HG02798 (cell line): ENCODE results near the gene ESPNL.

Source experiments
- ATAC-seq: cut with Tn5 transposase; IDR thresholded peaks from one replicate; pipeline ENCODE4 v1.9.1; 2021; ENCODE audit warnings: mild to moderate bottlenecking; ENCODE audit not compliant: unreplicated experiment, poor library complexity

The ESPNL gene

DNA sequence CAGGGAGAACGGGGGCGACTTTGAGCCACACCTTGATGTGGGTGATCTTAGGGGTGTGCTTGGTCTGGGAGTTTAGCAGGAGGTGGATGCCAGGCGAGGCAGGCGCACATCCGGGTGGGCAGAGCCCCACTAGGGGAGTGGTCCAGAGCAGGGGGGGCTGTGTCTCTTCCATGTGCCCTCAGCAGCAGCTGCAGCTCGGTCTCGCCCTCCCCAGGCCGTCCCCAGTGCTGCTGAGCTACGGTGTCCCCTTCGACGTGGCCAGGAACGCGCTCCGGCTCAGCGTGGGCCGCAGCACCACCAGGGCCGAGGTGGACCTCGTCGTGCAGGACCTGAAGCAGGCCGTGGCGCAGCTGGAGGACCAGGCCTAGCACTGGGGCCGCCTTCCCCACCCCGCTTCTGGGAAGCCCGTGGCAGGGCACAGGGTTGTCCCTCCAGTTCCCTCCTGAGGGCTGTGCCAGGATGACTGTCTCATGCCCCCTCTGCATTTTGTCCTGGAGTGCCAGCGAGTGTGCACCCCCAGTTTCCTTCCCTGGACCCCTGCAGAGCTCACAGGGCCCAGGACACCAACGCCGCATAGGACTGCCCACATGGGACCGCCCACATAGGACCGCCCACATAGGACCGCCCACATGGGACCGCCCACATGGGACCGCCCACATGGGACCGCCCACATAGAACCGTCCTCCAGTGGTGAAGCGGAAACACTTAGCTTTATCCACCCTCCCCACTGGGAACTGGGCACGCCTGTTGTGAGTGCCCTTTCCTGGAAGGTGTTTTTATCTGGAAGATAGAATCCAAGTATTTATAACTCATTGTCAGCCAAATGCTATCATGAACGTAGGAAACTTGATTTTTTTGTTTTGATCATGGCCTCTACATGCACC is 1.9 kb upstream of the ESPNL start:
- ATAC-seq = peak; percentile 73

DNA sequence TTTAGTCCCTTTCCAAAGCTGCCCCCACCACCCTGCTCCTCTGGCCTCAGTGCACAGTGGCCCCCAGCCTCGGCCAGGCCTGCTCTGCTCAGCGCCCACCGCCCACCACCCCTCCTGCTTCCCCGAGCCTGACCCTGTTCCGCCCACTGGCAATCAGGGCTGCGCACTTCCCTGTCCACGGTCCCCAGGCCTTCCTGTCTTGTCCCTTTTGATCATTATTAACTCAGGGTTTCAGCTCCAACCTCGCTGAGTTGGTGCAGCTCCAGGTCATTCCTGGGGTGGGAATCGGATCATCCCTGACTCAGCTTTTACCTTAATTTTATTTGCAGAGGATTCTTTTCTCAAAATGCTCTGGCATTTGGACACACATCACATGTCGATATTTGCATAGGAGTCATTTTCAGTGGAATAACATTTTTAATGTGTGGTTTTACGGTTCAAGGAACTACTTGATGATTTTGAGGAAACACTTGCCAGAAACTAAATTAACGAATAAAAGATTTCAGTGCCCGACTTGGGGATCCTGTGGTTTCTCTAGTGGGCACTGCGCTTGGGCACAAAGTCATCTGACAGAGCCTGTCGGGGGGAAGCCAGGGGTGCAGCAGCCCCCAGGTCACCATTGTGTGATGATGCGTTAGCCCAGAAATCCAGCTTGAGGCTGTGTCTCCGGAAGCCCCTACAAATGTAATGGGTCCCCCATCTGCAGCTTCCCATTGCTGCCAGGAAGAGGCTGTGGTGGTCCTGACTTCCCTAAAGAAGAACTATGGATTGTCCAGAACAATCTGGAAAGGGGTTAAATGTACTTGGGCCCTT is 1.0 kb upstream of the ESPNL start:
- ATAC-seq = no peak

GRCh38 chr2:238099714-238100048 is 459 bp upstream of the ESPNL start:
- no peak for ATAC-seq

DNA sequence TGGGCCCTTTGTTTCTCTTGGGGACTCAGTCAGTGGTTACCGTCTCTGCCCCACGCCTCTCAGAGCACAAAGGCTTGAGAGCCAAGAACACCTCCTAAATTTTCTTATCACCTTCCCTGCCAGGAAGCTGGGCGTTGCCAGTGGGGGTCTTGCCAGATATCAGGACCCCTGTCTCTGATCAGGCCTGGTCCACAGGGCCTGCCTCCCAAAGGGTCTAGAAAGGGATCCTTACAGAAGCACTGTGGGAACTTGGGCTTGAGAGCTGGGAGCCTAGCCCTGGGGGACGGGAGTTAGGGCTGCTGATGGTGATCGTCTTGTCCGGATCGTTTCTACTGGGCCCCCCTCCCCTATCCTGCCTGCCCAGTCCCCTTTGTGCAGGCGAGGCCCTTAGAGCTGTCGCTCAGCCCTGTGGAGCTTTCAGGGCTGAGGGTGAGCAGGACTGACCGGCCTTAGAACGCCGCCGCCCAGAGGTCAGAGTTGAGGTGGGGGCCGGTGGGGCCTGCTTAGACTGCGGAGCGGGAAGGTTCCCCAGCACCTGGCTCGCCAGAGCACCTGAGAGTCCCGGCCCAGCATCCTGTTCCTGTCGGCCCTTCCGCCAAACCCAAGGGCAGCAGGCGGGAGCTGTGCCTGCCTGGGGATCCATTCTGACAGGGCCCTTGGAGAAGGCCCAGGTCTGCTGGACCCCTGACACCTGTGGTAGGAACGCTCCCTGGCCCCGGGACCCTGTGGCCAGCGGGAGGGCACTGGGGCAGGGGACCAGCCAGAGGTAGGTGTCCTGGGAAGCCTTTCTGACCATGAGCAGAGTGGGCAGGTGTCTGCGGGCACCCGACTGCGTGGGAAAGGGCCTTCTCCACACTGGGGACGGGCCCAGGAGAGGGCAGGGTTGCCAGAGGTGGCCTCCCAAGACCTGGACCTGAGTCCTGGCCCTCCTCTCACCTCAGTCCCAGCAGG is 956 bp downstream of the ESPNL start:
- no peak for ATAC-seq

DNA sequence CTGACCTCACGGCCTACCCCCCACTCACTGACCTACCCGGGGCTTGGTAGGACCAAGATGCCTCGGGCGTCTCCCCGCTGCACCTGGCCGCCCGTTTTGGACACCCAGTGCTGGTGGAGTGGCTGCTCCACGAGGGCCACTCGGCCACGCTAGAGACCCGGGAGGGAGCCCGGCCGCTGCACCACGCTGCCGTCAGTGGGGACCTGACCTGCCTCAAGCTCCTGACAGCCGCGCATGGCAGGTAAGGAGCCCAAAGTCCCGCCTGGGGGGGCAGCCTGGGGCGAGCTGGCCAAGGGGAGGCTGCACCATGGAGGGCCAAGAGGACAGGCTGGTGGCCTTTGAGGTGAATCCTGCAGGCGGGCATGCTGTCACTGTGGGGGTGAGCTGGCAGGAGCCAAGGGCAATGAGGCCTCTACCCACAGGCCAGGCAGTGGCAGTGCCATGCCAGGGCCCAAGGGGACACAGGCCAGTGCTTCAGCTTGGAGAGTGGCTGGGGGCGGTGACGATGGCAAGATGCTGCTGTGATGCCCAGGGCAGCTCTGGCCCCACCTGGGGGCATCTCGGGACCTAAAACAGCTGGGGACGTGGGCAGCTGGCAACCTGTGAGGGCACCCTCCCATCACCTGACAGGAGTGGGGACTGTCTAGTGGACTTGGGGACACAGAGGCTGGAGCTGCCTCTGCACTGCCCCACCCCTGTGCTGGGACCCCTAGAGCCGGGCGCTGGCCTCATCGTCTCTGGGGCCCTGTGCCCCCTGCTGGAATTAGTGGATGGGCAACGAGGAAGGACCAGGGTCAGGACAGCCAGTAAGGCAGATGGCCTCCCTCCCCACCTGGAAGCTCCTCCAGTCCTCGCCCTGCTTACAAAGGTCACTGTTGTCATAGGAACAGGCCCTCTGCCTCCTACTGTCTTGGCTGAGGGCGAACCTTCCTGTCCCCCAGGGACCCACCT is 2.0 kb downstream of the ESPNL start:
- no peak for ATAC-seq

DNA sequence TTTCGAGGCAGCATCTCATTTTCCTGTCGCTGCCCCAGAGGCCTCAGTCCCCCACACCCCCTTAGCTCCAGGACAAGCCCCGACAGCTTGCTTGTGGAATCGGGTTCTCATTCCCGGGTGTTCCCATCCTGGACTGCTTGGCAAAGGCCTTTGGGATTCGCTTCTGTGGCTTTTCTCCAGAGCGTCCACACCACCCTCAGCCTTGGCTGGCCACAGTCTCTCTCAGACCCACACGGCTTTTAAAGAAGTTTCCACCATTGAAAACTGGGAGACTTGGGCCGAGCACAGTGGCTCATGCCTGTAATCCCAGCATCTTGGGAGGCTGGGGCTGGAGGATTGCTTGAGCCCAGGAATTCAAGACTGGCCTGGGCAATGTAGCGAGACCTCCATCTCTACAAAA is 2.7 kb downstream of the ESPNL start:
- ATAC-seq = no peak

GRCh38 chr2:238103465-238104225 is 3.5 kb downstream of the ESPNL start:
- ATAC-seq = no peak

- no peak for ATAC-seq
These were observed 4.1 kb downstream of the ESPNL start for GRCh38 chr2:238104226-238104690.

GRCh38 chr2:238104691-238105371 is 4.7 kb downstream of the ESPNL start:
- no peak for ATAC-seq

GRCh38 chr2:238105506-238106338 is 5.6 kb downstream of the ESPNL start:
- ATAC-seq = no peak

GRCh38 chr2:238106339-238106697 is 6.2 kb downstream of the ESPNL start:
- no peak for ATAC-seq

DNA sequence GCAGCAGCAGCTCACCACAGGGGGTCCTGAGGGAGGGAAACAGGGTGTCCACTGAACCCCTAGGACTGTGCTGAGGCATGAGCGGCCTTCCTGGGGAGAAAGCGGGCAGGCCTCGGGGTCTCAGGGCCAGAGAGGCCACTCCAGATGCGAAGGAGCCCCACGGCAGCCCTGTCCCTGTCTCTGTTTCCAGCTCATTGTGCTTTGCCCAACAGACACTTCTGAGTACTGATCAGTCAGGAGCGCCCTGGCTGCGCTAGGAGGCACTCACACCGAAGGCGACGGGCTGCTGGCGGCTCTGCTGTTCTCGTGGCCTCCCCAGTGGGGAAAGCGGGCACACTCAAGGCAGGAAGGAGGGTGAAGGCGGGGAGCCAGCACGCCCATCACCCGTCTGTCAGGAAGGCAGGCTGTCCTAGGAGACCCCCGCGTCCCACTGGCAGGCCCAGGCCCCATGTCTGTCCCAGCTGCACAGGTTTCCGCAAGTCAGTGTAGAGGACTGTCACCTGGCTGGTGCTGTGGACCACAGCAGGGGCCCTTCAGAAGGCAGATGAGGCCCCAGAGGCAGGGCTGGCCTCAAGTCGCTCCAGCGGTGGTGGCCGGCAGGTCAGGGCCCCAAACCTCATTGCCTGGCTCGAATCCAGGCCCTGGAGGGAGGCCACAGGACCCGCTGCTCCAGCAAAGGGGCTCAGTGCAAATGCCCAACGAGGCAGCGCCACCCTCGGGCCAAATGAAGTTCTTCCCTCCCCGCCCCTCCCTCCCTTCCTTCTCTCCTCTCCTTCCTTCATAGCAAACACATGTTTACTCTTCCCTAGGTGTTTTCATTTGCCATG is 6.8 kb downstream of the ESPNL start:
- peak; percentile 9 for ATAC-seq

- ATAC-seq = peak; percentile 81
These were observed 7.6 kb downstream of the ESPNL start for GRCh38 chr2:238107525-238108422.

- peak; percentile 60 for ATAC-seq
These were observed 8.5 kb downstream of the ESPNL start for GRCh38 chr2:238108423-238109183.

DNA sequence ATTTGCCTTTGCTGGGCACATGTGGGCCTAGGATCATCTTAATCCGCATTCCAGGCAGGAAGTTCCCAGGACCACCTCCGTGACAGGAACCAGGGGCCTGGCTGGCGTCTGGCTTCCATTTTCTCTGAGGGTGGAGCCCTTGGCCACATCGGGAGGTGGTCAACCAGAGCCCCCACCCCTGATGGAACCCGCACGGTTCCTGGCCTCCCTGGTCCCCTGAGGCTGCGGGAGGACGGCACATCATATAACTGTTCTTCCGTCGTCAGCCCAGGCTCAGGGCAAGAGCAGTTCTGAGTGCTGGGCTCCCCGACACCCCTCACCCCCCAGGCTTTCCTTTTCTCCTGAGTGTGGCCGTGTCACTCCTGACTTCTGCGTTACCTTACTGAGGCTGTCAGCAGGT is 13.5 kb downstream of the ESPNL start:
- no peak for ATAC-seq
